MM.1S (cell line): Measurements from ENCODE around the gene S100A9.
"Not testable (repeated sequence)": the region's sequence is repeated elsewhere in the genome, so short reads cannot be mapped to it uniquely, and the experiment has no call there.

Source experiments
- DNase-seq: peaks from one replicate; pipeline ENCODE4 v3.0.0-alpha.2; 2015
- H2AFZ ChIP-seq: fragments of 300-600 bp; sonication (generic); 2 replicates; pipeline ENCODE4 v1.6.0; 2016; ENCODE audit warnings: antibody characterized with exemption, low read length
- H3F3A ChIP-seq: fragments of 300-600 bp; sonication (generic); 2 replicates; pipeline ENCODE4 v1.6.1; 2016; ENCODE audit warnings: mild to moderate bottlenecking, antibody characterized with exemption, low read length, moderate library complexity, mixed read lengths; ENCODE audit not compliant: insufficient read depth
- H3K27ac ChIP-seq: fragments of 300-600 bp; sonication (generic); 2 replicates; pipeline ENCODE4 v1.5.1; 2016; ENCODE audit warnings: mild to moderate bottlenecking, low read length
- H3K27me3 ChIP-seq: fragments of 300-600 bp; sonication (generic); replicated peaks from 2 replicates; pipeline ENCODE4 v1.6.0; 2016; ENCODE audit warnings: low read length; ENCODE audit not compliant: insufficient read depth
- H3K36me3 ChIP-seq: fragments of 300-600 bp; sonication (generic); replicated peaks from 2 replicates; pipeline ENCODE4 v1.6.1; 2016; ENCODE audit warnings: mild to moderate bottlenecking, low read length, mixed read lengths; ENCODE audit not compliant: insufficient read depth
- H3K4me1 ChIP-seq: fragments of 300-600 bp; sonication (generic); 2 replicates; pipeline ENCODE4 v1.6.1; 2016; ENCODE audit warnings: low read length, mixed read lengths
- H3K4me2 ChIP-seq: fragments of 300-600 bp; sonication (generic); 2 replicates; pipeline ENCODE4 v1.6.0; 2016; ENCODE audit warnings: low read depth, low read length
- H3K4me3 ChIP-seq: fragments of 300-600 bp; sonication (generic); 2 replicates; pipeline ENCODE4 v1.5.1; 2016; ENCODE audit warnings: low read length, mixed read lengths
- H3K79me2 ChIP-seq: fragments of 300-600 bp; sonication (generic); 2 replicates; pipeline ENCODE4 v1.6.1; 2016; ENCODE audit warnings: mixed run types, low read length, mixed read lengths
- H3K9ac ChIP-seq: fragments of 300-600 bp; sonication (generic); 2 replicates; pipeline ENCODE4 v1.6.1; 2016; ENCODE audit warnings: low read length, mixed read lengths
- H3K9me2 ChIP-seq: fragments of 300-600 bp; sonication (generic); replicated peaks from 2 replicates; pipeline ENCODE4 v1.6.1; 2016; ENCODE audit warnings: mild to moderate bottlenecking, low read length, mixed read lengths; ENCODE audit not compliant: insufficient read depth
- H3K9me3 ChIP-seq: fragments of 300-600 bp; sonication (generic); replicated peaks from 2 replicates; pipeline ENCODE4 v1.6.1; 2016; ENCODE audit warnings: mild to moderate bottlenecking, low read length, mixed read lengths; ENCODE audit not compliant: insufficient read depth
- H4K20me1 ChIP-seq: fragments of 300-600 bp; sonication (generic); 2 replicates; pipeline ENCODE4 v1.6.1; 2016; ENCODE audit warnings: mild to moderate bottlenecking, low read length, moderate library complexity, mixed read lengths; ENCODE audit not compliant: insufficient read depth
- EZH2 ChIP-seq: fragments of 300-600 bp; sonication (generic); optimal IDR thresholded peaks from 2 replicates; pipeline ENCODE3; 2017; ENCODE audit warnings: low read depth, mild to moderate bottlenecking, antibody characterized with exemption, low read length, mixed read lengths
- EZH2phosphoT487 ChIP-seq: fragments of 300-600 bp; sonication (generic); IDR thresholded peaks from 2 replicates; pipeline ENCODE4 v1.6.1; 2018; ENCODE audit warnings: antibody characterized with exemption, low read length
- TF ChIP-seq, protein P1 (sequence below): fragments of 300-600 bp; sonication (generic); IDR thresholded peaks from 2 replicates; pipeline ENCODE4 v1.5.1; 2016; ENCODE audit warnings: antibody characterized with exemption, low read length, mixed read lengths

Gene S100A9

GRCh38 chr1:153345187-153346076 lies 12.2 kb upstream of the S100A9 start:
- Histone ChIP-seq H3K9me2 (no peaks in the 10 kb centered on the region), H3K4me1 (peaks cover 29% of the 10 kb centered on the region), H4K20me1 (no peaks in the 10 kb centered on the region), H3K27me3 (no peaks in the 10 kb centered on the region), H3F3A (peaks cover 10% of the 10 kb centered on the region; the same call in 1 of the 2 replicates), H3K36me3 (no peaks in the 10 kb centered on the region), H3K4me2 (0 out of 2 replicates have a peak overlapping the region, but pooled peaks have one; percentile 8), H3K9me3 (no peaks in the 10 kb centered on the region), H3K27ac (no peak overlapping the region), H3K9ac (no peak overlapping the region), H3K79me2 (no peaks in the 10 kb centered on the region), H3K4me3 (no peak overlapping the region), H2AFZ (no peak overlapping the region)
- TF ChIP-seq EZH2 (no peak), EZH2phosphoT487 (no peak)
- TF ChIP-seq, protein P1, sequence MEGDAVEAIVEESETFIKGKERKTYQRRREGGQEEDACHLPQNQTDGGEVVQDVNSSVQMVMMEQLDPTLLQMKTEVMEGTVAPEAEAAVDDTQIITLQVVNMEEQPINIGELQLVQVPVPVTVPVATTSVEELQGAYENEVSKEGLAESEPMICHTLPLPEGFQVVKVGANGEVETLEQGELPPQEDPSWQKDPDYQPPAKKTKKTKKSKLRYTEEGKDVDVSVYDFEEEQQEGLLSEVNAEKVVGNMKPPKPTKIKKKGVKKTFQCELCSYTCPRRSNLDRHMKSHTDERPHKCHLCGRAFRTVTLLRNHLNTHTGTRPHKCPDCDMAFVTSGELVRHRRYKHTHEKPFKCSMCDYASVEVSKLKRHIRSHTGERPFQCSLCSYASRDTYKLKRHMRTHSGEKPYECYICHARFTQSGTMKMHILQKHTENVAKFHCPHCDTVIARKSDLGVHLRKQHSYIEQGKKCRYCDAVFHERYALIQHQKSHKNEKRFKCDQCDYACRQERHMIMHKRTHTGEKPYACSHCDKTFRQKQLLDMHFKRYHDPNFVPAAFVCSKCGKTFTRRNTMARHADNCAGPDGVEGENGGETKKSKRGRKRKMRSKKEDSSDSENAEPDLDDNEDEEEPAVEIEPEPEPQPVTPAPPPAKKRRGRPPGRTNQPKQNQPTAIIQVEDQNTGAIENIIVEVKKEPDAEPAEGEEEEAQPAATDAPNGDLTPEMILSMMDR, result no peak
- no peak for DNase-seq

DNA sequence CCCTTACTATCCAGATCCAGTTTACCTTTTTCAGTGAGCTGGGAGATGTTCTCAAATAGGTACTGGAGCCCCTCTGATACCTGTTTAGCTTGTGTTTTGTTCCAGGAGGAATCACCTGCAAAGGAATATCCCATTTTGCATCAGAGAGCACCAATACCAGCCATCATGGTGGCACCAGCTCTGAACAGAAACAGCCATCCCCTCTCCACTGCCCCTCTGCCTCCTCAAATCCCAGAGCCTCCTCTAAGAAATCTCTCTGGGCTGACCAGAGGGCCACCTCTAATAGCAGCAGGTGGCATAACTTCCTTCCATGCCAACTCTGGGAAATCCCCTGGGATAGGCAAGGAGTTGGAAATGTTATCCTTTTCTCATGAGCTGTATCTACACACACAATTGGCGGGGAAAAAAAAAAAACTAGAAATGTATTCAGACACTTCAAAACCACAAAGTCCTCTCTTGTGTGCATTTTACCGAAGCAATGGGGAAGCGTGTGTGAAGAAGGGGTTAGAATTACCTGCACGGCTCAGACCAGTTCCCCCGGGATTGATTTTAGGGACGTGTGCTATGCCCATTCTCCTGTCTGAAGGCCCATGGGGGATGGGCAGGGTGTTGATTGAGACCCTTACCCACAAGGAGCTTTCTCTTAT lies 11.5 kb upstream of the S100A9 start:
- no peak for DNase-seq
- Histone ChIP-seq H3K27ac (no peak overlapping the region), H3K4me2 (no peak overlapping the region)

GRCh38 chr1:153347049-153347448 lies 10.6 kb upstream of the S100A9 start:
- not testable (repeated sequence) for H3K9me3 ChIP-seq, H3F3A ChIP-seq, H3K36me3 ChIP-seq, H3K27ac ChIP-seq, H3K9me2 ChIP-seq, H3K9ac ChIP-seq, H2AFZ ChIP-seq, H4K20me1 ChIP-seq, DNase-seq, H3K27me3 ChIP-seq, H3K79me2 ChIP-seq, H3K4me3 ChIP-seq, H3K4me2 ChIP-seq
- peaks cover 29% of the 10 kb centered on the region for H3K4me1 ChIP-seq

More for the DNA sequence above, 11.5 kb upstream of the S100A9 start:
- peaks cover 29% of the 10 kb centered on the region for H3K4me1 ChIP-seq
- no peaks in the 10 kb centered on the region for H3K36me3 ChIP-seq
- H3K9ac ChIP-seq, result no peak overlapping the region
- H3K9me2 ChIP-seq, result no peaks in the 10 kb centered on the region
- no peaks in the 10 kb centered on the region for H3K79me2 ChIP-seq
- peaks cover 6% of the 10 kb centered on the region; the same call in 1 of the 2 replicates for H3K27me3 ChIP-seq
- H2AFZ ChIP-seq, result no peak overlapping the region
- H3K9me3 ChIP-seq, result no peaks in the 10 kb centered on the region
- peaks cover 10% of the 10 kb centered on the region; the same call in 1 of the 2 replicates for H3F3A ChIP-seq
- no peak for TF ChIP-seq EZH2phosphoT487
- TF ChIP-seq EZH2, result no peak
- TF ChIP-seq, protein P1, result no peak
- no peaks in the 10 kb centered on the region for H4K20me1 ChIP-seq
- H3K4me3 ChIP-seq, result no peak overlapping the region
